AG04450 (cell line): ENCODE measurements around the gene MYO5C. TPM values are rescaled to one million over a fixed set of nuclear protein-coding genes. Genes with fewer than 3 reads are reported as not detected.

Source experiments
- CTCF ChIA-PET: fragments of 300-600, 350-600 bp; formaldehyde crosslinking; extraction: SDS; loops from one replicate; lab custom pipeline; 2022; ENCODE audit warnings: antibody characterized with exemption, inconsistent platforms; lab: Charles Lee
- POLR2A ChIA-PET: fragments of 350-600 bp; formaldehyde crosslinking; extraction: SDS; loops from one replicate; lab custom pipeline; 2021; ENCODE audit warnings: antibody characterized with exemption, inconsistent platforms; lab: Yijun Ruan, JAX
- DNase-seq: peaks from one replicate; pipeline ENCODE4 v3.0.0-alpha.2; 2011; ENCODE audit warnings: low read depth, low spot score
- H3K27ac ChIP-seq: one replicate; pipeline ENCODE4 v1.5.1; 2012; ENCODE audit warnings: low read depth, low read length, control low read depth
- H3K27me3 ChIP-seq: one replicate; pipeline ENCODE4 v1.6.0; 2012; ENCODE audit warnings: low read length; ENCODE audit not compliant: control insufficient read depth, insufficient read depth
- H3K4me3 ChIP-seq: 2 replicates; pipeline ENCODE4 v1.5.1; 2011; ENCODE audit warnings: mild to moderate bottlenecking, low read depth, low read length, control low read depth
- H3K9me3 ChIP-seq: 2 replicates; pipeline ENCODE4 v1.5.1; 2012; ENCODE audit warnings: low read length; ENCODE audit not compliant: control insufficient read depth, insufficient read depth
- polyA plus RNA-seq: library from polyadenylated mRNA; depleted of rRNA; stranded (reverse); fragments of >200 nt; gene quantifications from 2 replicates; pipeline ENCODE4 v1.2.3, GENCODE V29; 2011
- TF ChIP-seq, protein P1 (sequence below): IDR thresholded peaks from 2 replicates; pipeline ENCODE4 v1.5.1; 2011; ENCODE audit warnings: low read depth, low read length, control low read depth, inconsistent platforms

The MYO5C gene
- polyA plus RNA-seq, 1 experiment, result 0.24 TPM

DNA sequence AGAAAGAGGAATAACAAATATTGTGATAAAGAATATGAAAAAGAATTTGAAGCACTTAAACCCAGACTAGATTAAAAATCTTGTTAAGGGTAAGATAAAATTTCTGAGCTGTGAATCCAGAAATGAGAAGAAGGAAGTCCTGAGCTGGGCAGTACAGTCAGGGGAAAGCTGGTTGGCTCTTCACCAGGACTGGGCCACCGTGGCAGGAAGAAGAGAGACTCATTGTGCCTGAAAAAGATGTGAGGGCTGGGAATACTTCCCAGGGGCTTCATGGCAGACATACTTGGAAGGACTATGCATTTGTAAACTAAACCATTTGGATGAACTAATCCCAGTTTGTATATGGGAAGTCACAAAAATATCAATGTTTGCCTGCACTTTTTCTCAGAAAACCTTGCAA is 28.5 kb upstream of the MYO5C start:
- no peak overlapping the region for H3K27ac ChIP-seq
- ChIA-PET CTCF (interaction anchor here (0.7 to 1.0 kb wide), 3 partner anchors 24 to 411 kb away, joined by 3 read pairs; no protein-coding TSS in a partner anchor), POLR2A (no interaction called here)
- H3K27me3 ChIP-seq, result no peaks in the 10 kb centered on the region
- H3K4me3 ChIP-seq, result no peak overlapping the region
- TF ChIP-seq, protein P1, sequence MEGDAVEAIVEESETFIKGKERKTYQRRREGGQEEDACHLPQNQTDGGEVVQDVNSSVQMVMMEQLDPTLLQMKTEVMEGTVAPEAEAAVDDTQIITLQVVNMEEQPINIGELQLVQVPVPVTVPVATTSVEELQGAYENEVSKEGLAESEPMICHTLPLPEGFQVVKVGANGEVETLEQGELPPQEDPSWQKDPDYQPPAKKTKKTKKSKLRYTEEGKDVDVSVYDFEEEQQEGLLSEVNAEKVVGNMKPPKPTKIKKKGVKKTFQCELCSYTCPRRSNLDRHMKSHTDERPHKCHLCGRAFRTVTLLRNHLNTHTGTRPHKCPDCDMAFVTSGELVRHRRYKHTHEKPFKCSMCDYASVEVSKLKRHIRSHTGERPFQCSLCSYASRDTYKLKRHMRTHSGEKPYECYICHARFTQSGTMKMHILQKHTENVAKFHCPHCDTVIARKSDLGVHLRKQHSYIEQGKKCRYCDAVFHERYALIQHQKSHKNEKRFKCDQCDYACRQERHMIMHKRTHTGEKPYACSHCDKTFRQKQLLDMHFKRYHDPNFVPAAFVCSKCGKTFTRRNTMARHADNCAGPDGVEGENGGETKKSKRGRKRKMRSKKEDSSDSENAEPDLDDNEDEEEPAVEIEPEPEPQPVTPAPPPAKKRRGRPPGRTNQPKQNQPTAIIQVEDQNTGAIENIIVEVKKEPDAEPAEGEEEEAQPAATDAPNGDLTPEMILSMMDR, result no peak
- DNase-seq, result no peak
- no peaks in the 10 kb centered on the region for H3K9me3 ChIP-seq

DNA sequence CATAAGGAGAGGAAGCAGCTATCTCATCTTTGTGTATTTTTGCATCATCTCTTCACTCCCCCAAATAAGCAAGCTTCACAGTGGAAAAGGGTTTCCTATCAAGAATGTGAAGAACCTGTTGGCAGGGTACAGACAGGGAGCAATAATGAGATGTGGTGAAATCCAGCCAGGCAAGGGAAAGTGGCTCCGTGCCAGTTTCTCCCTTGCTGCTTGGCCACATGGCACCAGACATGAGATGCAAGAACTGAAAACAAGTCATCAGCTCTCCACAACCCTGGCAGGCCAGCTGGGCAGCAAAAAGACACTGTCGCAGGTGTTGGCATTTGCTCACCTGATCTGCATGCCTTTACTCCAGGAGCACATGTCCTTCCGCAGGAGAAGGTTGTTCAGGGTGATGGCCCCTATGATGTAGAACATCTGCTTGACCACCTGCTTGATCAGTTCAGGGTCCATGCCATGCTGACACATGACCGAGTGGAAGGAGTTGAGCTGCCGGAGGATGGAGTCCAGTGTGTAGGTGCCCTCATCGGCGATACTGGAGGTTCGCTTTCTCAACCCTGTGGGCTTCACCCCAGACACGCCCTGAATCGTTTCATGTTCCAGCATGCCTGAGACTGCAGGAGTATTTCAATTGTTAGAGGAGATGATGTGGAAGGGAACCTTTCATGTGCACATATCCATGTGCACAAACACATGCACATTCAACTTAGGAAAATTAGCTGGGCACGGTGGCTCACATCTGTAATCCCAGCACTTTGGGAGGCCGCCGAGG is 23.3 kb upstream of the MYO5C start:
- TF ChIP-seq, protein P1, result no peak
- CTCF ChIA-PET, result interaction anchor here (0.7 kb wide), 1 partner anchor 296 kb away, joined by 3 read pairs; no protein-coding TSS in a partner anchor
- no peaks in the 10 kb centered on the region for H3K27me3 ChIP-seq
- no peak overlapping the region for H3K27ac ChIP-seq
- DNase-seq, result no peak
- no peak overlapping the region for H3K4me3 ChIP-seq
- no peaks in the 10 kb centered on the region for H3K9me3 ChIP-seq
- POLR2A ChIA-PET, result no interaction called here

DNA sequence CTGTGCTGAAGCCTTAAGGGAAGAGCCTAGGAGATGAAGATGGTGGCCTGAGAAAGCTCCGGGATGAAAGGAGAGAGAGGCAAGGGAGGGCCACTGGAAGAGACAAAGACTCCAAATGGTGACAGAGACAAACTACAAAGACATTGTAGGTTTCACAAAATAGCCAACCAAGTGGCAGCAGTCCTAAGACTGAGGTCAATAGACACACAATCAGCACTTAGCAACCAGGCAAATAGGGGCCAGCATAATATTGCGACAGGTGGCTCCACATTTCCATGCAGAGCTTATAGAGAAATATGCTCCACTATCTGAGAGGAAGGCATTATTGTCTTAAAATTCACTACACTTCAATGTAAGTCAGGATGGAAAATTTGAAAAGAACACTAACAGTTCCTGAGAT is 22.1 kb upstream of the MYO5C start:
- POLR2A ChIA-PET, result interaction anchor here (0.5 kb wide), 1 partner anchor 65 kb away, joined by 4 read pairs; no protein-coding TSS in a partner anchor
- Histone ChIP-seq H3K27me3 (no peaks in the 10 kb centered on the region), H3K4me3 (no peak overlapping the region), H3K27ac (no peak overlapping the region), H3K9me3 (no peaks in the 10 kb centered on the region)
- TF ChIP-seq, protein P1, result no peak
- DNase-seq, result no peak
- CTCF ChIA-PET, result no interaction called here

DNA sequence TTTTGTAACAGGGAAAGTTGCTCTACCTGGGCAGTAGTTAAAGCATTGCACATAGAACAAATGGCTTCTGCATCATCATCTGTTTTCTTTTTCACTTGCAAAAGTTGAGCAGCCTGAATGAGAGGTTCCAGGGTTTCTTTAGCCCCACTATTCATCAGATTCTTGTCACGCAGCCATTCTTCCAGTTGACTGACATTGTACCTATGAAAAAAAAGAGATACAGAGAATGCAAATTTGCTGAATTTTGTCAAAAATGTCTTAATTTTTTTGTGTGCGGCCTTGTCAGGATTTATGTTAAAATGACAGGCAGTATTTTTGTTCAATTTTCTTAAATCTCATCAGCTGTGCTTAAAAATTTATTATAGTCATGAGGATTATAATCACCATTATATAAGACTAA is 21.4 kb upstream of the MYO5C start:
- CTCF ChIA-PET, result no interaction called here
- TF ChIP-seq, protein P1, result no peak
- Histone ChIP-seq H3K27ac (no peak overlapping the region), H3K27me3 (no peaks in the 10 kb centered on the region), H3K4me3 (no peak overlapping the region), H3K9me3 (no peaks in the 10 kb centered on the region)
- POLR2A ChIA-PET, result no interaction called here
- no peak for DNase-seq

DNA sequence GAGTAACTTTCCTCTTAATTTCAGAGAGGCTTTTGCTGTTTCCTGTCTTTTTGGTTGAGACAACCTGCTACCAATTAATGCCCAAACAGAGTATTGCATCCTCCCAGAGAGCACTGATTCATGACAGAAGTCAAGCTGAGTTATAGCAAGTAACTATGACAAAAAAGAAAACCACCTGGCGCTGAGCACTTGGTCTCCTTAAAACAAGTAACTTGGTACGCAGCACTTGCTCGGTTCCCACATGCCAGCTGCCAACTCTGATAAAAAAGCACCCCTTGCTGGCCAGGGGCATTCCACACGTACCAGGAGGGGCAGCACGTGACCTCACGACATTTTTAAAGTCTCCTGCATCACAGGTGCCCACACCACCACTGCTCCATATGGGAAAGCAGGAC is 13.5 kb upstream of the MYO5C start:
- TF ChIP-seq, protein P1, result no peak
- ChIA-PET CTCF (no interaction called here), POLR2A (no interaction called here)
- DNase-seq, result no peak
- Histone ChIP-seq H3K27me3 (no peaks in the 10 kb centered on the region), H3K4me3 (no peak overlapping the region), H3K27ac (no peak overlapping the region), H3K9me3 (no peaks in the 10 kb centered on the region)
